Esophagus muscularis mucosa (tissue), 4 donors: Measurements from ENCODE around the gene USP35. TPM values are rescaled to one million over a fixed set of nuclear protein-coding genes. Genes with fewer than 3 reads are reported as not detected.

Experiments
- DNase-seq: peaks from one replicate; pipeline ENCODE4 v3.0.0-alpha.2; 2017; ENCODE audit errors: extremely low spot score
- H3K27ac ChIP-seq, 4 donors: fragments of 200-600 bp; sonication (generic); replicated peaks in 1 of 4; 1 replicate in 3 of 4; 2 replicates in 1 of 4; pipeline ENCODE4 v1.5.1; 2016 to 2019; ENCODE audit warnings: mild to moderate bottlenecking in 1 of 4
- H3K27me3 ChIP-seq, 4 donors: fragments of 200-600 bp; sonication (generic); one replicate each; pipeline versions ENCODE4 v1.5.1 to v1.6.0; 2016 to 2019
- H3K36me3 ChIP-seq, 4 donors: fragments of 200-600 bp; sonication (generic); one replicate each; pipeline ENCODE4 v1.5.1; 2016 to 2019
- H3K4me1 ChIP-seq, 4 donors: fragments of 200-600 bp; sonication (generic); one replicate each; pipeline ENCODE4 v1.5.1; 2016 to 2019
- H3K4me3 ChIP-seq, 4 donors: fragments of 200-600 bp; sonication (generic); 1 replicate in 2 of 4; 2 replicates in 2 of 4; pipeline ENCODE4 v1.5.1; 2016 to 2019; ENCODE audit warnings: mild to moderate bottlenecking in 4 of 4, moderate library complexity in 1 of 4
- H3K9me3 ChIP-seq, 4 donors: fragments of 200-600 bp; sonication (generic); 1 replicate in 3 of 4; 2 replicates in 1 of 4; pipeline ENCODE4 v1.5.1; 2016 to 2019
- EP300 ChIP-seq: sonication (generic); formaldehyde crosslinking; IDR thresholded peaks from one replicate; pipeline ENCODE4 v1.6.1; 2017; ENCODE audit warnings: antibody characterized with exemption
- POLR2A ChIP-seq: fragments of 450-650 bp; IDR thresholded peaks from one replicate; pipeline ENCODE4 v1.6.1; 2017; ENCODE audit warnings: antibody characterized with exemption, moderate library complexity, mild to moderate bottlenecking, low read depth
- POLR2AphosphoS5 ChIP-seq, 2 donors: sonication (generic); formaldehyde crosslinking; IDR thresholded peaks; one replicate each; pipeline ENCODE4 v1.6.1; 2017; ENCODE audit warnings: antibody characterized with exemption in 2 of 2
- WGBS: methylation state at CpG from one replicate; pipeline ENCODE4 v1.1.5; 2018; 5-methylcytosine and 5-hydroxymethylcytosine counted together
- intact Hi-C: fragments of 100-400 bp; cut with DNase I; formaldehyde crosslinking; loops from one replicate; pipeline ENCODE4 v1.15.1; 2023
- total RNA-seq, 4 donors: library from RNA; depleted of rRNA; stranded (reverse); fragments of >200 nt; gene quantifications; one replicate each; pipeline versions ENCODE4 v1.1.0 to v1.2.1, GENCODE V29; 2016
- TF ChIP-seq, protein P1 (sequence below), 3 experiments: fragments of 200-600 bp in 2 of 3; fragments of 450-650 bp in 1 of 3; sonication (generic) in 2 of 3; IDR thresholded peaks; one replicate each; pipeline ENCODE4 v1.5.1; 2017 to 2019; ENCODE audit warnings: antibody characterized with exemption in 3 of 3, mild to moderate bottlenecking in 2 of 3, moderate library complexity in 1 of 3

Gene USP35
- total RNA-seq, 4 donors from 2014 or later = 5.8 to 15.4 (median 11.3) TPM

- H3K4me3 ChIP-seq = no peak overlapping the region
- 97% methylated on average over 9 of the region's 9 CpGs for WGBS
- H3K27me3 ChIP-seq = no peaks in the 10 kb centered on the region
- peak; percentile 70 for DNase-seq
- no peaks in the 10 kb centered on the region for H3K4me1 ChIP-seq
- no peaks in the 10 kb centered on the region for H3K9me3 ChIP-seq
- H3K36me3 ChIP-seq = peaks cover 20 to 83% (median 74%) of the 10 kb centered on the region in 4 donors
- H3K27ac ChIP-seq = no peak overlapping the region
- no peak for TF ChIP-seq POLR2AphosphoS5 (IDR thresholded peaks at IDR 0.05)
- no peak for TF ChIP-seq EP300
- TF ChIP-seq, protein P1, sequence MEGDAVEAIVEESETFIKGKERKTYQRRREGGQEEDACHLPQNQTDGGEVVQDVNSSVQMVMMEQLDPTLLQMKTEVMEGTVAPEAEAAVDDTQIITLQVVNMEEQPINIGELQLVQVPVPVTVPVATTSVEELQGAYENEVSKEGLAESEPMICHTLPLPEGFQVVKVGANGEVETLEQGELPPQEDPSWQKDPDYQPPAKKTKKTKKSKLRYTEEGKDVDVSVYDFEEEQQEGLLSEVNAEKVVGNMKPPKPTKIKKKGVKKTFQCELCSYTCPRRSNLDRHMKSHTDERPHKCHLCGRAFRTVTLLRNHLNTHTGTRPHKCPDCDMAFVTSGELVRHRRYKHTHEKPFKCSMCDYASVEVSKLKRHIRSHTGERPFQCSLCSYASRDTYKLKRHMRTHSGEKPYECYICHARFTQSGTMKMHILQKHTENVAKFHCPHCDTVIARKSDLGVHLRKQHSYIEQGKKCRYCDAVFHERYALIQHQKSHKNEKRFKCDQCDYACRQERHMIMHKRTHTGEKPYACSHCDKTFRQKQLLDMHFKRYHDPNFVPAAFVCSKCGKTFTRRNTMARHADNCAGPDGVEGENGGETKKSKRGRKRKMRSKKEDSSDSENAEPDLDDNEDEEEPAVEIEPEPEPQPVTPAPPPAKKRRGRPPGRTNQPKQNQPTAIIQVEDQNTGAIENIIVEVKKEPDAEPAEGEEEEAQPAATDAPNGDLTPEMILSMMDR (IDR thresholded peaks at IDR 0.05) = no peak
- no peak for TF ChIP-seq POLR2A
- intact Hi-C loops = no loop called here
Observed at GRCh38 chr11:78223320-78223954, 34.7 kb downstream of the USP35 start.

GRCh38 chr11:78224506-78224905, 35.8 kb downstream of the USP35 start:
- H3K4me1 ChIP-seq = peaks cover 0 to 6% (median 3%) of the 10 kb centered on the region in 4 donors
- peaks cover 15 to 72% (median 63%) of the 10 kb centered on the region in 4 donors for H3K36me3 ChIP-seq
- H3K27ac ChIP-seq = no peak overlapping the region
- no peak overlapping the region for H3K4me3 ChIP-seq
- intact Hi-C loops = no loop called here
- H3K27me3 ChIP-seq = no peaks in the 10 kb centered on the region
- TF ChIP-seq POLR2AphosphoS5 (IDR thresholded peaks at IDR 0.05) (no peak), EP300 (no peak), POLR2A (no peak)
- TF ChIP-seq, protein P1 (IDR thresholded peaks at IDR 0.05) = no peak
- WGBS = 86% methylated on average over 4 of the region's 4 CpGs
- peak; percentile 86 for DNase-seq
- H3K9me3 ChIP-seq = no peaks in the 10 kb centered on the region

DNA sequence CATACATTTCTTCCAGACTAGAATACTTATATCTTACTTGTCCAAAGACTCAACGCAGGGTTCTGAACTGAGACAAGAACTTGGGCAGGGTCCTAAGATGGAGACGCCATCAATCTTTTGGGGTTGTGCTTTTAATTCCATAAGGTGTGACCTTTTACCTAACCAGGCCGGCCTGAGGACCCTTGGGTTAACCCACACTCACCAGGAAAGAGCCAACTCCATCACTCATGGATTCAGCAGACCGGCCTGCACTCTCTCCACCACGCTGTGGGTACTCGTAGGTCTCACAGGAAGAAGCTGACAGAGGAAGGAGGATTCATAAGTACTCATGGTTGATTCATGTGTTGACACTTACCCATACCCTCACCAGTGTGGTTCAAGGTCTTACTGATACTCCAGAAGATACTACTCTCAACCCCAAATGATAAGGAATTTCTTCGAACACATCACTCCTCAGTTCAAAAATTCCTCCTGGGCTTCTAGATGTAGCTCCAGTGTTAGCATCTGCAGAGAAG, 36.2 kb downstream of the USP35 start:
- WGBS = 95% methylated on average over 7 of the region's 7 CpGs
- no peaks in the 10 kb centered on the region for H3K9me3 ChIP-seq
- peaks cover 0 to 10% (median 7%) of the 10 kb centered on the region in 4 donors for H3K4me1 ChIP-seq
- peaks cover 10 to 68% (median 59%) of the 10 kb centered on the region in 4 donors for H3K36me3 ChIP-seq
- no peak overlapping the region for H3K4me3 ChIP-seq
- no peaks in the 10 kb centered on the region for H3K27me3 ChIP-seq
- intact Hi-C loops = loop anchor here (5.0 kb wide), 2 partner anchors 192 to 337 kb away; partner anchors contain the start of gene GAB2
- TF ChIP-seq, protein P1 (IDR thresholded peaks at IDR 0.05) = no peak
- TF ChIP-seq POLR2A (no peak), EP300 (no peak), POLR2AphosphoS5 (IDR thresholded peaks at IDR 0.05) (no peak)
- no peak overlapping the region for H3K27ac ChIP-seq
- no peak for DNase-seq

DNA sequence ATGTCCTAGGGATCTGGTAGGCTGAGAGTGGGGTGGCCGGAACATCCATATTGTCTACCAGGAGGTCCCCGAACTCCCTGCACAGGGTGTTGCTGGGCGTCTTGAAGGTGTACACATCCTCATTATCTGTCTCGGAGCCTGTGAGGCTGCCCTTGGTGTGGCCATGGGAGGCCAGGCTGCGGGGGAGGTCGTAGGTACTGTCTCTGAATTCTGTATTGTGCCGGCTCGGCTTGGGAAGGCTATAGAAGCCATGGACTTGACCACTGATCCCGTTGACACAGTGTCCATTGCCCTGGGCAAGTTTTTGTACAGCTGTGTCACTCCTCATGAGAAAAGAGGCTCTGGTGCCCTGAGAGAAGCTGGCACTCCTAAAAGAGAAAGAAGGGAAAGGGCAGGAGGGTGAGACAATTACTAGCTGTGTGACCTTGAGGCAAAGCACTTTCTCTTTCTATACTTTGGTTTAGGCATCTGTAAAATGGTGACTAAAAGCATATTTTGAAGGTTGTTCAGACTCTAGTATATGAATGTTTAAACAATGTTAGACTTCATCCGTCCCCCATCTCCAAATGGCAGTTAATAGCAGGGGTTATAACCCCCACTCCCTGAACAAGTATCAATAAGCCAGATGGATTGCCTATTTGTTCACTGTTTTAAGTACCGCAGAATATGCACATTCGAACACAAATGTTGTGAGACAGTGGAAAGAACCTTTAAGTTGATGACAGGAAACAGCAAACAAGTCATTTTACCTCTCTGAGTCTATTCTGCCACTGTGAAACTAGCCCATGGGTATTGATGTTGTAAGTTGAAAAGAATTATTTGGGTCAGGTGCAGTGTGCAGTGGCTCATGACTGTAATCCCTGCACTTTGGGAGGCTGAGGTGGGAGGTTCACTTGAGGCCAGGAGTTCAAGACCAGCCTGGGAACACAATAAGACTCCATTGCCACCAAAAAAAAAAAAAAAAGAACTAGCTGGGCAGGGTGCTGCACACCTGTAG, 38.3 kb downstream of the USP35 start:
- peaks cover 0 to 47% (median 38%) of the 10 kb centered on the region in 4 donors for H3K36me3 ChIP-seq
- WGBS = 85% methylated on average over 10 of the region's 12 CpGs
- H3K4me1 ChIP-seq = peaks cover 5 to 24% (median 20%) of the 10 kb centered on the region in 4 donors
- peak; percentile 72 for DNase-seq
- TF ChIP-seq POLR2A = no peak
- TF ChIP-seq, protein P1 (IDR thresholded peaks at IDR 0.05) = no peak
- intact Hi-C loops = loop anchor here (5.0 kb wide), 2 partner anchors 190 to 335 kb away; partner anchors contain the start of gene GAB2
- H3K9me3 ChIP-seq = no peaks in the 10 kb centered on the region
- no peak overlapping the region for H3K4me3 ChIP-seq
- H3K27me3 ChIP-seq = no peaks in the 10 kb centered on the region
- no peak overlapping the region for H3K27ac ChIP-seq
